A673 (cell line): Measurements from ENCODE around the gene KNDC1.

Experiments
- CTCF ChIP-seq: fragments of 300-800, 200-600 bp; sonication (generic); conservative IDR thresholded peaks from 2 replicates; pipeline ENCODE4 v1.5.1; 2017; ENCODE audit warnings: low read depth, mild to moderate bottlenecking, antibody characterized with exemption, low read length, moderate library complexity, mixed read lengths
- EZH2 ChIP-seq: fragments of 200-600 bp; sonication (generic); IDR thresholded peaks from 2 replicates; pipeline ENCODE4 v1.6.1; 2017; ENCODE audit warnings: borderline replicate concordance, low read depth, mild to moderate bottlenecking, mixed read lengths, antibody characterized with exemption, low read length; ENCODE audit not compliant: poor library complexity, severe bottlenecking

GRCh38 chr10:133210398-133211140 lies 50.5 kb downstream of the KNDC1 start:
- TF ChIP-seq CTCF (no peak), EZH2 (no peak)
